PFSK-1 (cell line): Measurements from ENCODE around the gene PNLIPRP2.

Source experiments
- POLR2AphosphoS5 ChIP-seq: IDR thresholded peaks from 2 replicates; pipeline ENCODE4 v1.6.1; 2012; ENCODE audit warnings: low read depth, mild to moderate bottlenecking, control low read depth, low read length, moderate library complexity
- SIN3A ChIP-seq: IDR thresholded peaks from 2 replicates; pipeline ENCODE4 v1.6.1; 2012; ENCODE audit warnings: mild to moderate bottlenecking, low read length, moderate library complexity, borderline replicate concordance; ENCODE audit not compliant: insufficient read depth
- TAF1 ChIP-seq: IDR thresholded peaks from 2 replicates; pipeline ENCODE4 v1.6.1; 2012; ENCODE audit warnings: low read length, control low read depth, borderline replicate concordance; ENCODE audit not compliant: insufficient read depth

- TF ChIP-seq TAF1 = no peak
- TF ChIP-seq SIN3A = no peak
- TF ChIP-seq POLR2AphosphoS5 = no peak
Observed at GRCh38 chr10:116594525-116595035, 26.2 kb upstream of the PNLIPRP2 start.
